Middle frontal gyrus (tissue), 1 donor: ENCODE measurements around the gene ATXN7L1.

Experiments
- DNase-seq: peaks from one replicate; pipeline ENCODE4 v3.0.0-alpha.2; 2015; ENCODE audit warnings: low spot score; ENCODE audit errors: extremely low spot score

The ATXN7L1 gene, protein sequence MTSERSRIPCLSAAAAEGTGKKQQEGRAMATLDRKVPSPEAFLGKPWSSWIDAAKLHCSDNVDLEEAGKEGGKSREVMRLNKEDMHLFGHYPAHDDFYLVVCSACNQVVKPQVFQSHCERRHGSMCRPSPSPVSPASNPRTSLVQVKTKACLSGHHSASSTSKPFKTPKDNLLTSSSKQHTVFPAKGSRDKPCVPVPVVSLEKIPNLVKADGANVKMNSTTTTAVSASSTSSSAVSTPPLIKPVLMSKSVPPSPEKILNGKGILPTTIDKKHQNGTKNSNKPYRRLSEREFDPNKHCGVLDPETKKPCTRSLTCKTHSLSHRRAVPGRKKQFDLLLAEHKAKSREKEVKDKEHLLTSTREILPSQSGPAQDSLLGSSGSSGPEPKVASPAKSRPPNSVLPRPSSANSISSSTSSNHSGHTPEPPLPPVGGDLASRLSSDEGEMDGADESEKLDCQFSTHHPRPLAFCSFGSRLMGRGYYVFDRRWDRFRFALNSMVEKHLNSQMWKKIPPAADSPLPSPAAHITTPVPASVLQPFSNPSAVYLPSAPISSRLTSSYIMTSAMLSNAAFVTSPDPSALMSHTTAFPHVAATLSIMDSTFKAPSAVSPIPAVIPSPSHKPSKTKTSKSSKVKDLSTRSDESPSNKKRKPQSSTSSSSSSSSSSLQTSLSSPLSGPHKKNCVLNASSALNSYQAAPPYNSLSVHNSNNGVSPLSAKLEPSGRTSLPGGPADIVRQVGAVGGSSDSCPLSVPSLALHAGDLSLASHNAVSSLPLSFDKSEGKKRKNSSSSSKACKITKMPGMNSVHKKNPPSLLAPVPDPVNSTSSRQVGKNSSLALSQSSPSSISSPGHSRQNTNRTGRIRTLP

DNA sequence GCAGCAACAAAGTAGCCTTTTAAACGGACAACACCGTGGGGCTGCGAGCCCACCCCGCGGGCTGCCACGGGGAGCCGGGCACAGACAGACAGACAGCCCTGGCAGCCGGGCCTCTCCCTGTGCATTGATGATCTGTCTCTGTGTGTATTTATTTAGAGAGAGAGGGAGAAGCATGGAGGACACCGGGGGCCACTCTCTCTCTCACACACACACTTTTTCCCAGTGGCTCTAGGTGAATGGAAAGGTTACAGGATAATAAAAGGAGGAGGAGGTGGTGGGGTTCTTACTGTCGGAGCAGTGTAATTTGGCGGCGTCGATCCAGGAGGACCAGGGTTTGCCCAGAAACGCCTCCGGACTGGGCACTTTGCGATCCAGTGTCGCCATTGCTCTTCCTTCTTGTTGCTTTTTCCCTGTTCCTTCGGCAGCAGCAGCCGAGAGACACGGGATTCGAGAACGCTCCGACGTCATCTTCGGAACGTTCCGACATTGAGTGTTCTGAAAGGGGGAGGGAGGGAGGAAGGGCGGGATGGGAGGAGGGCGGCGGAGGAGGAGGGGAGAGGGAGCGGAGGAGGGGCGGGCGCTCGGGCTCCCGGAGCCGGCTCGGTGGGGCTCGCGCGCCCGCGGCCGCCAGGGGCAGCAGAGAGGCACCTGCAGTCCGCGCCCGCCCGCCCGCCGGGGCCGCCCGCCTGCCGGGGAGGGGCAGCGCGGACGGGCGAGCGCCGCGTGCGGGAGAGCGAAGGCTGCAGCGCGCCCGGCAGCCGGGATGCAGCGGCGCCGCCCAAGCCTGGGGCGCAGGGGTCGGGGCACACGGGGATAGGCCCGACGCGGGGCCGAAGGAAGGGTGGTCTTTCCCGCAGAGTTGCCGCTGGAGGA lies at the start of gene ATXN7L1:
Gene ATXN7L1 (minus strand): TSS at position 509 of the 873 bp plus-strand sequence. CDS start 41 bp downstream, at position 468.
- DNase-seq = peak; percentile 86

DNA sequence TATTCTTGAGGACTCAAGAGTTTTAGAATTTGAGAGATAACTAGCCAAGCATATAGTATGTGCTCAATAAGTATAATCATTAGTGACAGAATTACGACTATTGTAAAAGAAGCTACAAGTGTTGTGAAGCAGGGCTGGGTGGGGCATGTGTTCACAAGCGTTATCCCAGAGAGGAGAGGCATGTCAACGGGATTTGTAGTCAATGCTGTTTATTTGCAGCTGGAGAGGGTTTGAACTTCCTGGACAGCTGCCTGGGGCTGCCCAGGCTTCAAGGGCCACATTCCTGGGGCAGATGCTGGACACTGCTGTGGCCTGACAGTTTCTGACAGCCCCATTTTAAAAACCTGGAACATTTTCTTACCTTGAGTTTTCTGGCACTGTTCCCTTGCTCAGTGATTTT lies 49.7 kb upstream of the ATXN7L1 start:
- no peak for DNase-seq

DNA sequence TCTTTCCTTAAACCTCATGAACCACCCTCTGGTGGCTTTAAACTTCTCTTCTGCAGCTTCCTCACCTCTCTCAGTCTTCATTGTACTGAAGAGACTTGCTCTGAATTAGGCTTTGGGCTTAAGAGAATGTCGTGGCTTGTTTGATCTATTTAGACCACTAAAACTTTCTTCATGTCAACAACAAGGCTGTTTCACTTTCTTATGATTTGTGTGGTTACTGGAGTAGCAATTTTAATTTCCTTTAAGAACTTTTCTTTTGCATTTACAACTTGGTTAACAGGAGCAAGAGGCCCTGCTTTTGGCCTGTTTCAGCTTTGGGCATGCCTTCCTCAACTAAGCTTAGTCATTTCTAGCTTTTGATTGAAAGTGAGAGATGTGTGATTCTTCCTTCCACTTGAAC lies 48.5 kb upstream of the ATXN7L1 start:
- no peak for DNase-seq

DNA sequence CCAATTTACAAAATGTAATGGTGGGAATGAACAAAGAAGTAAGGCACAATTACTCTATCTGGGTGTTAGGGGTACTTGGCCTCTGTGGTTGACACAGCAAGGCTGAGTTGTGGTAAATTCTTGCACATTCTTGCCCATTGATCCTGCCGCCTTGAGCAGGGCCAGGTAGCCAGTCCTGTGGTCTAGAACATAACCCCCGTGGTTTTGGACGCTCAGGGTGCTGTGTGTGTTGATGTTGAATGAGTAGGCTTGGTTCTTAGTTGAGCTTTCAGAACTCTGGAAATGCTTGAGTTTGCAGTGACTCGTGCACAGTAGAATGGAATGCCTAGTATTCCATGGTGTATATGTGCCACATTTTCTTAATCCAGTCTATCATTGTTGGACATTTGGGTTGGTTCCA lies 44.4 kb upstream of the ATXN7L1 start:
- DNase-seq = no peak

DNA sequence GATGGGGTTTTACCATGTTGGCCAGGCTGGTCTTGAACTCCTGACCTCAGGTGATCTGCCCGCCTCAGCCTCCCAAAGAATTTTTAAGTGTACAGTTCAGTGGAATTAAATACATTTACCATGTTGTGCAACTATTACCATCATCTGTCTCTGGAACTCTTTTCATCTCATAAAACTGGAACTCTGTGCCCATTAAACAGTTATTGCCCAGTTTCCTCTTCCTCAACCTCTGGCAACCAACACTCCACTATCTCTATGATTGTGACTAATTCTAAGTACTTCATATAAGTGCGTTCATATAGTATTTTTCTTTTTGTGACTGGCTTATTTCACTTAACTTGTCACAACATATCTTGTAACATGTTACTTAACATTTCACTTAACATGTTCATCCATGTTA lies 41.3 kb upstream of the ATXN7L1 start:
- DNase-seq = no peak

DNA sequence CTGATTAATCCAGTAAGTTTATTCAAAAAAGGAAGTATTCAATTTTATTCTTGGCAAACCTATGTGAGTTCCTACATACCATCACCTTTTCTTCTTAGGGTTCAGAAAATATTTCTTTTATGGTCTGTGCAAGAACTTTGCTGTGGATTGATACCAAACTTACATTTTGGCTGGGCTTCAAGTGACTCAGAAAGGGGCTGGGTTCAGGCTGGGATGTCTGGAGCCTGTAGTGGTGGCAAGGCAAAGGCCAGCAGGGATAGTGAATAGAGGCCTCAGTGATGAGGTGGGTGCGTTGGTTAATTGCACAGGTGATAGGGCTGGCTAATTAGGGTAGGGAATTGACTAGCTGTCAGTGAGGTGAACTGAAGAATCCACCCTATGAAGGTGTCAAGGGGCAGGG lies 40.2 kb upstream of the ATXN7L1 start:
- no peak for DNase-seq

DNA sequence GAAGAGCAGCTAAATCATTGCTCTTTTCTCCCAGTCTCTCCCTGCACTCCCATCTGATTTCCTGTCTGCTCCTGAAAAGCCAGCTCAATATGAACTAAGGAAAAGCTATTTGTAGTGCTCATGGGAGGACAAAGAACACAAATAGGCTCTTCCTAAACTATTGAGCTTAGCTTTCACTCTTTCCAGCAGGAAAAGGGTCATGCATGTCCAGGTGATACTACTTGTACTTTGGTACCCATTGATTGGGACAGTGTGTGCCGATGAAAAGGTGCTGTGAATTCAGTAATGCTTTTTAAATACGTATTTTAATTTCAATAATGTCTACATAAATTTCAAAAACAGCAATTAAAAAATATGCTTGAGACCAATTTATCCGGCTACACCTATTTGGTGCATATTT lies 37.5 kb upstream of the ATXN7L1 start:
- DNase-seq = no peak

DNA sequence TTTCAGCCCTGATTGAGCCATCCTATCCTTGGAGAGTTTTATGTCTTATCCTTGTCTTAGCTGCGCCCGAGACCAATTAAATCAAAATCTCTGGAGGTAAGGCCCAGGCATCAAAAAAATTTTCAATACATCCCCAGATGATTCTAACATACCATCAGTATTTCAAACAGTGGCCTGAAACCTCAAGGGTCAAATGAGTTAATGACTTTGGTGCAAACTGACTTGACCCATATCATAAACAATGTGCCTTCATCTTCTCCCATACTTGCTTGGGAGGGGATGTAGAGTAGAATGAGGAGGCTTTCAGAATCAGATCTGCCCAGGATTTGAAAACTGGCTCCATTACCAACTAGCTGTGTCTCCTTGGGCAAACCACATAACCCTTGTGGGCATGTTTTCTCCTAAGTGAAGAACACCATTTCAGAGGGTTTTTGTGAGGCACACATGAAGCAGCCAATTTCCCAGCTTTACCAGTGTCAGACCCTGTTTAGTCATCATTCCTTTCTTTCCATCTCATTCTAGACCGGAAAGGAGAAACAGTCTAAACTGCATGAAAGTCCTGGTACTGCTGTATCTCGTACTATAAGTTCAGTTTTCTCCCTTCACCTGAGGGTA lies 35.7 kb upstream of the ATXN7L1 start:
- DNase-seq = no peak

DNA sequence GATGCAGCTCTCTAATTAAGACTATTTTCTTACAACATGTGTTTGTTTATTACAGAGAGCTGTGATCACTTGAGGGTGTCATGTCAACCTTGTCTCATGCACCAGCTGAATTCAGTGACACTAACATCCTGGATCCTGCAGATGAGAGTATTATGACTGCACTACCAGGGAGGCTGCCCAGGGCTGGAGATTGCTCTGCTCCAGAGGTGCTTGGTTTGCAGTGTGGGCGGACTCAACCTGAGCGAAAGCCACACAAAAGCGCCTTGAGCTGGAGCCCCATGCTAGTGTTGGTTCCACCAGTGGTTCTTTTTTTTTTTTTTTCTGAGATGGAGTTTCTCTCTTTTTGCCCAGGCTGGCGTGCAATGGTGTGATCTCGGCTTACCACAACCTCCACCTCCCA lies 33.8 kb upstream of the ATXN7L1 start:
- DNase-seq = no peak

DNA sequence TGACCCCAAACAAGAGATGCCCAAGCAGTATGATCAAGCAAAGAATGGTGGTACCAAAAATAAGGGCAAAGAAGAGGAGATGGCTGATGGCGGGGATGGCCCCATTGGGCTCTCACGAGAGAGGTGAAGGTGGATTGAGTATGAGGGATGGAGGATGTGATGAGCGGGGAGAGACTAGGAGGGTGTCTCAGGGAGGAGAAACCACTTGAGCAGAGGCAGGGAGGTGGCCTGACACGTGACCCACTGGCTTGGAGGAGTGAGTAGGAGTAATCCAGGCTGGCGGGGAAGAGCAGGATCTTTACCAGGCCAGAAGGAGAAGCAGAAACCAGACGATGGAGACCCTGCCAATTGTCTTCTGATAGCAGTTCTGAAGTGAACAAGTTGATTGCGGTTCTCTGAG lies 33.3 kb upstream of the ATXN7L1 start:
- DNase-seq = no peak

DNA sequence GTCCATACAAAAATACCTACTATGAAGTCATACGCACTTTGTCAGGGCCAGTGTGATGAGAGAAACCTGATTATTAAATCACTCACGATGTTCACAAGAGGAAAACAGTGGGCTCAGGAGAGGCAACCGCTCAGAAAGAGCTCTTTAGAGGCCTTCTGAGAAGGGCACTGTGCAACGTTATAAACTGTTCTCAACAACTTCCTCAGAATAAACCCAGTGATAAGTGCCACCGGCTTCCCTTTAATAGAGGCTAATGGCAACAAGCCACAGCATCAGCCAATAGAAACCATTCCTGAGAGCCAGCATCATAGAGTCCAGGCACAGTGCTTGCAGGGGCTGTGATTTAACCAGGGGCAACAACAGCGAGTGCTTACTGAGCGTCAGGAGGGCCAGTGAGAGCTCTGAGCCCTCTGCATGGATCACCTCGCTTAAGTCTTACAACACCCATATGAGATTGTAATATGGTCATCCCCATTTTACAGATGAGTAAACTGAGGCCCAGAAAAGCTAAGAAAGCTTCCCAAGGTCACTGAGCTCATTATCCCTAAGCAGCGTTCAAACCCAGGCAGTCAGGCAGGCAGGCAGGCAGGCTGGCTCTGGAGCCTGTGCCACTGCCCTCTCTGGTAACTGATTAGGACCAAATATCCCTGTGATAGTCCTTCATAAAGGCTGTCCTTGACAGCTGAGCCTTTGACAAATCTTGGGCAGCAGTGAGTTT lies 30.9 kb upstream of the ATXN7L1 start:
- DNase-seq = no peak

DNA sequence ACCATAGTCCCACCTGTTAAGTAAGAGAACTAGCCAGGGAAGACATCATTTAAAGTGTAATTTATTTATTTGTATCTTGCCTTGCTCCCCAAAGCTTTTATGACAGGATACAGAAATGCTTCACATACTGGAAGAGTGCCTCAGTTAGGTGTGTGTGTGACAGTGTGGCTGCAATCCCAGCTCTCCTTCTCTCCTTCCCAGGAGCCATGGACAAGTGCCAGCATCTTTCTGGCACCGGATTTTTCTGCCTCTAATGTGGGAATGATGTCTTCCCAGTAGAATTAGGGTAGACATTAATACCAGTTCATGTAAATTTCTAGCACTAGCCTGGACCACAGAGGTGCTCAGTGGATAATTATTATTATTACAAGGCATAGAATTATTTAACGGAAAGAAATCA lies 30.3 kb upstream of the ATXN7L1 start:
- no peak for DNase-seq

DNA sequence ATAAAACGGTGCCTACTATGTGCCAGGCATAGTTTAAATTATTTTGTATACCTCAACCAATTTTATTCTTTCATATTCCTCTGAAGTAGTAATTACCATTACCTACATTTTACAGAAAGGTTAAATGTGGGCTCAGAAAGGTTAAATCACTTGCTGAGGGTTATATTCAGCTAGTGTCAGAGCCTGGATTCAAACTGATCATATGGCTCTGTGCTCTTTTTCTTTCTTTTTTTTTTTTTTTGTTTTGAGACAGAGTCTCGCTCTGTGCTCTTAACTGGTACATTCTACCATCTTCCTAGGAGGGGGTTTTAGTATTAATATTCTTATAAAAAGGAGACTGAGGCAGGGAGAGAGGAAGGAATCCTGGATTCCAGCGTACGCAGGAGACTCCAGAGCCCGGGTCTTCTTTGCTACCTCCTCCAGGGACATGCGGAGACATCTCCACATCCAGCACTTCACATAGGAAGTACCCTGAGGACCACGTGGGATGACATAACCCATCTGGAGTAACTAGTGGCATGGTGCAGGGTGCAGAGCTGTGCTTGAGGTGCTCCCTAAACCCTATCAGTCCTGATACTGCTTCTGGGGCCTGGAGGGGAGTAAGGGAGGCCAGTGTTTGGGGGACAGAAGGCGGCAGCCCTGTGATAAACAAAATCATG lies 29.6 kb upstream of the ATXN7L1 start:
- DNase-seq = no peak

DNA sequence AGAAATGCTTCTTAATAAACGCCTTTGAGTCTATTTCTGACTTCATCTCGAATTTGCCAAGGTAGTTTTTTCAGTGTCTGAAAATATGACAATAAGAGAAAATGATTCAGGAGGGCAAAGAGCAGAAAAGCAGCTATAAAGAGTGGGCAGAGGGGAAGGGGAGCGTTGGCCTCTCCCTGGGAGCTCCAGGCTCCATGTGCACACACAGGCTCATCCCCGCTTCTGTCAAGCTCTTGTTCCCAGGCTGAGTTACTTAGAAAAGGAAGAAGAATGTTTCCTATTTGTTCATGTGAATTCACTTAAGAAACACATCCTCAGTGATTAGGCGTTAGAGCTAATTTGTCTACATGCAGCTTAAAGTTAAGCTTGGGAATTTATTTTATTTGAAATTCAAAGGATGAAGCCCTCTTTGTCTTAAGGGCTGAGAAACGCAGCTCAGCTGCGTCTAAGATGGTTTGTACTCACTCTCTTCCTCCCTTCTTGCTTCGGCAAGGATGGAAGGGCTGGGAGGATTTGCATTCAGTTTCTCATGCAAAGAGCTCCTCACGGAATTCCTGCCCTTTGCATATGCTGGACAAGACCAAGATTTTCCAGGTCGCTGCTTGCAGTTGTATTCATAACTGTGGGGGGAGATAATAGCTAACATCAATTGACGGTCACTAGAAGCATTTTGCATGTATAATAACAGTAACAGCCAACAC lies 29.0 kb upstream of the ATXN7L1 start:
- DNase-seq = no peak

DNA sequence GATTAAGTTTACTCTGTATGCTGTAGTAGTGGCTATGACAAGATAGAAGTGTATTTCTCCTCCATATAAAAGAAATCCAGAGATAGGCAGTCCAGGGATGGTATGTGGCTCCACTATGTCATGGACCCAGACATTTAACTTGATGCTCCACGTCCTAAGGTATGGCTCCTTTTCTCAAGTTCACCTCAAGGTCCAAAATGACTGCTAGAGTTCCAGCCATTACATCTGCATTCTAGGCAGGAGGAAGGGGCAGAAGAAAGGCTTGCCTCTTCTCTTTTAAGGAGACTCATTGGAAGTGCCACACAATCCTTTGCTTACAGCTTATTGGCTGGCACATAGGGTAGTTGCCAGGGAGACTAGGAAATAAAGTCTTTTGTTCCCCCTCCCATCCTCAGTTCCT lies 27.7 kb upstream of the ATXN7L1 start:
- DNase-seq = no peak

DNA sequence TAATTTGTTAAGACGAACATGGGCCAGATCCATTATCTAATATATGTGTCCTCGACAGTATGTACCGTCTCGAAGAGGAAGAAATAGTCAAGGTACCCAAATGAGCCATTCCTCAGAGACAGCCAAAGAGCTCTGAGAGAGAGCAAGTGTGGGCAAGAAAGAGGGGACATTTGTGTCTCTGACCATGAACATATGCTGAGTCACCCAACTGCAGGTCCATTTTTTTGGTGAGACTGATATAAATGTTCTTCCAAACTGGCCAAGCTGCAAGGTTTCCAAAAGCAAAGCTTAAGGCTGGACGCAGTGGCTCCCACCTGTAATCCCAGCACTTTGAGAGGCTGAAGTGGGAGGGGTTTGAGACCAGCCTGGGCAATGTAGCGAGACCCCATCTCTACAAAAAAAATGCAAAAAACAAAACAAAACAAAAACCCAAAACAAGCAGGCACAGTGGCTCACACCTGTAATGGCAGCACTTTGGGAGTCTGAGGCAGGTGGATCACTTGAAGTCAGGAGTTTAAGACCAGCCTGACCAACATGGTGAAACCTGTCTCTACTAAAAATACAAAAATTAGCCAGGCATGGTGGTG lies 26.0 kb upstream of the ATXN7L1 start:
- no peak for DNase-seq

DNA sequence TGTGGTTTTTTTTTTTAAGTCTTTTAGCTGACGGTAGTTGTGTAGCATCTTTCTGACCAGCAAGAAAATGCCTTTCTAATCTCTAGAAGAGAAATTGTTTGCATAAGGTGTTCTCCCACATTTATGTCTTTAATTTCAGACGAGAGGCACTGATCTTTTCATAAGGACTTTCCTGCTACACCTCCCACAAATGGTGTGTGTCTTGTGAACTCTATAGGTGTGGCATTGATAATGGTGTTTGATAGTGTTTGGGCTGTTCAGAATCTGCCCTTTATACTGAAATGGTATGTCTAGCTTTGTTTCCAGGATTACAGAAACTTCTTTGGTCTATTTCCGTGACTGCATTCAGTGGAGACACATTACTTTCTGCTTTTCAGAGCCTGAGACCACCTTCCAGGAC lies 21.6 kb upstream of the ATXN7L1 start:
- DNase-seq = no peak

DNA sequence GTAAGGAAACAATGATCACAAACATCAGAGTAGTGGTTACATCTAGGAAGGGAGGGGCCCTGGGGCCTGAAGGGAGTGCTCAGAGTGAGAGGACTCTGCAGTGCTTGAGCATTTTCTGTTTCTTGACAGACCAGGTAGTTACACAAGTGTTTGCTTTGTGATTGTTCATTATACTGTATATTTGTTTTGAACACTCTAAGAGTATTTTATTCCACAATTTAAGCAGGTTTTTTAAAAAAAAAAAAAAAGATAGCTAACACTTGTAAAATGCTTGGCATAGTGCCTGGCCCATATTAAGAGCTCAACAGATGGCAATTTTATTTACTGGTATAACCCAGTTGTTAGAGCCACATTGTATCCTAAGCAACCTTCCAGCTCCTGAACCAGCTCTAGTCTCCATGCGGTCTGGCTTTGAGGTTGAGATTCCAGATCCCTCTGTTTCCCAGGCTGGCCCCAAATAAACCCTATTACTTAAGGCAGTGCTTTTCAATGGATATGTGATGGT lies 20.1 kb upstream of the ATXN7L1 start:
- no peak for DNase-seq

DNA sequence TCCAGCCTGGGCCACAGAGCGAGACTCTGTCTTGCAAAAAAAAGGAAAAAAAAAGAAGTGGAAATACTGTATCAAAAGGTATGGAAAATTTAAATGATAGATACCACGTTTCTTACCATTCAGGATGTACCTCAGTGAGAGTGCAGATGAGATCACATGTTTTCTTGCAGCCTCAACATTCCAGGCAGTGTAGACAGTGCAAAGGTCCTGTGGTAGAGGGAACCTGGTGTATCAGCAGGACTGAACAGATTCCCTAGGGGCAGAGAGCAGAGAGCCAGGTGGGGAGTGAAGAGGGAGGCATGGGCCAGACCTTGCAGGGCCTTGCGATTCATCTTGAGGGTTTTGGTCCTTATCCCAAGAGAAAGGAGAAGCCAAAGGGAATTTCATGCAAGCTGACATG lies 17.7 kb upstream of the ATXN7L1 start:
- no peak for DNase-seq
